ENCODE data around the gene PHAX. TPM values are rescaled to one million over a fixed set of nuclear protein-coding genes. Genes with fewer than 3 reads are reported as not detected.

PHAX gene
- total RNA-seq, 1 experiment from 2014 or later, result 24.5 TPM

GRCh38 chr5:126674145-126674544, 73.4 kb downstream of the PHAX start:
- H3K79me2 ChIP-seq (ENCODE audit: insufficient read depth, low read length), result no peaks in the 10 kb centered on the region
- no peaks in the 10 kb centered on the region for H4K20me1 ChIP-seq (ENCODE audit: insufficient read depth)
- RAD21 ChIA-PET (ENCODE audit: low non-redundant PET in 1 of 2, low total read pairs in 2 of 2, uncharacterized antibody in 2 of 2, unreplicated experiment in 2 of 2), result no interaction called here
- H2AFZ ChIP-seq (ENCODE audit: low read depth, low read length, poor library complexity, severe bottlenecking), result no peak overlapping the region
- DNase-seq (ENCODE audit: low read depth, low spot score) (no peak), ATAC-seq (no peak)
- no peaks in the 10 kb centered on the region for H3K4me1 ChIP-seq (ENCODE audit: control insufficient read depth in 1 of 2, insufficient read depth in 2 of 2, low read length in 2 of 2)
- no peak overlapping the region for H3K27ac ChIP-seq (ENCODE audit: low read depth, low read length)
- POLR2A ChIA-PET, result interaction anchor here (1.2 kb wide), 1 partner anchor 104 kb away, joined by 3 read pairs; no protein-coding TSS in a partner anchor
- no peak overlapping the region for H3K4me2 ChIP-seq (ENCODE audit: low read length)
- intact Hi-C loops (cut with micrococcal nuclease), result no loop called here
- no peaks in the 10 kb centered on the region for H3K27me3 ChIP-seq (ENCODE audit: insufficient read depth, low read length)
- CTCF ChIA-PET, result interaction anchor here (10.6 kb wide), 1 partner anchor 102 kb away, joined by 71 read pairs; the partner anchor contains the start of gene LMNB1
- H3K9me2 ChIP-seq (ENCODE audit: insufficient read depth), result no peaks in the 10 kb centered on the region
- H3K9ac ChIP-seq (ENCODE audit: low read length), result no peak overlapping the region
- BruUV-seq (replicated peaks), result no TSS peak
- no peak overlapping the region for H3K4me3 ChIP-seq (replicated peaks in 1 of 2; ENCODE audit: low read depth in 1 of 2, low read length in 2 of 2)
- H3K36me3 ChIP-seq (ENCODE audit: control insufficient read depth in 1 of 2, insufficient read depth in 2 of 2, low read length in 2 of 2), result no peaks in the 10 kb centered on the region
- TF ChIP-seq POLR2A (IDR thresholded peaks at IDR 0.05; ENCODE audit: borderline replicate concordance, extremely low read depth, insufficient read depth, insufficient read length) (no peak), ZNF274 (IDR thresholded peaks at IDR 0.05; ENCODE audit: low read depth, low read length) (no peak), EZH2 (IDR thresholded peaks at IDR 0.05) (no peak), CEBPB (IDR thresholded peaks at IDR 0.05; ENCODE audit: low read depth) (no peak), SIN3A (IDR thresholded peaks at IDR 0.05; ENCODE audit: low read depth) (no peak), FOSL1 (IDR thresholded peaks at IDR 0.05; ENCODE audit: low read depth) (no peak), JUND (IDR thresholded peaks at IDR 0.05) (no peak), EZH2phosphoT487 (IDR thresholded peaks at IDR 0.05; ENCODE audit: borderline replicate concordance) (no peak), RAD21 (IDR thresholded peaks at IDR 0.05; ENCODE audit: low read depth) (no peak), CBX3 (IDR thresholded peaks at IDR 0.05; ENCODE audit: low read depth) (no peak), POLR2AphosphoS5 (IDR thresholded peaks at IDR 0.05; ENCODE audit: low read depth, low read length) (no peak), EGR1 (IDR thresholded peaks at IDR 0.05; ENCODE audit: low read depth) (no peak), SRF (IDR thresholded peaks at IDR 0.05; ENCODE audit: low read depth) (no peak)
- TF ChIP-seq, protein P1, sequence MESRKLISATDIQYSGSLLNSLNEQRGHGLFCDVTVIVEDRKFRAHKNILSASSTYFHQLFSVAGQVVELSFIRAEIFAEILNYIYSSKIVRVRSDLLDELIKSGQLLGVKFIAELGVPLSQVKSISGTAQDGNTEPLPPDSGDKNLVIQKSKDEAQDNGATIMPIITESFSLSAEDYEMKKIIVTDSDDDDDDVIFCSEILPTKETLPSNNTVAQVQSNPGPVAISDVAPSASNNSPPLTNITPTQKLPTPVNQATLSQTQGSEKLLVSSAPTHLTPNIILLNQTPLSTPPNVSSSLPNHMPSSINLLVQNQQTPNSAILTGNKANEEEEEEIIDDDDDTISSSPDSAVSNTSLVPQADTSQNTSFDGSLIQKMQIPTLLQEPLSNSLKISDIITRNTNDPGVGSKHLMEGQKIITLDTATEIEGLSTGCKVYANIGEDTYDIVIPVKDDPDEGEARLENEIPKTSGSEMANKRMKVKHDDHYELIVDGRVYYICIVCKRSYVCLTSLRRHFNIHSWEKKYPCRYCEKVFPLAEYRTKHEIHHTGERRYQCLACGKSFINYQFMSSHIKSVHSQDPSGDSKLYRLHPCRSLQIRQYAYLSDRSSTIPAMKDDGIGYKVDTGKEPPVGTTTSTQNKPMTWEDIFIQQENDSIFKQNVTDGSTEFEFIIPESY (IDR thresholded peaks at IDR 0.05; ENCODE audit: extremely low read depth, insufficient replicate concordance, low read length), result no peak
- TF ChIP-seq, protein P2, sequence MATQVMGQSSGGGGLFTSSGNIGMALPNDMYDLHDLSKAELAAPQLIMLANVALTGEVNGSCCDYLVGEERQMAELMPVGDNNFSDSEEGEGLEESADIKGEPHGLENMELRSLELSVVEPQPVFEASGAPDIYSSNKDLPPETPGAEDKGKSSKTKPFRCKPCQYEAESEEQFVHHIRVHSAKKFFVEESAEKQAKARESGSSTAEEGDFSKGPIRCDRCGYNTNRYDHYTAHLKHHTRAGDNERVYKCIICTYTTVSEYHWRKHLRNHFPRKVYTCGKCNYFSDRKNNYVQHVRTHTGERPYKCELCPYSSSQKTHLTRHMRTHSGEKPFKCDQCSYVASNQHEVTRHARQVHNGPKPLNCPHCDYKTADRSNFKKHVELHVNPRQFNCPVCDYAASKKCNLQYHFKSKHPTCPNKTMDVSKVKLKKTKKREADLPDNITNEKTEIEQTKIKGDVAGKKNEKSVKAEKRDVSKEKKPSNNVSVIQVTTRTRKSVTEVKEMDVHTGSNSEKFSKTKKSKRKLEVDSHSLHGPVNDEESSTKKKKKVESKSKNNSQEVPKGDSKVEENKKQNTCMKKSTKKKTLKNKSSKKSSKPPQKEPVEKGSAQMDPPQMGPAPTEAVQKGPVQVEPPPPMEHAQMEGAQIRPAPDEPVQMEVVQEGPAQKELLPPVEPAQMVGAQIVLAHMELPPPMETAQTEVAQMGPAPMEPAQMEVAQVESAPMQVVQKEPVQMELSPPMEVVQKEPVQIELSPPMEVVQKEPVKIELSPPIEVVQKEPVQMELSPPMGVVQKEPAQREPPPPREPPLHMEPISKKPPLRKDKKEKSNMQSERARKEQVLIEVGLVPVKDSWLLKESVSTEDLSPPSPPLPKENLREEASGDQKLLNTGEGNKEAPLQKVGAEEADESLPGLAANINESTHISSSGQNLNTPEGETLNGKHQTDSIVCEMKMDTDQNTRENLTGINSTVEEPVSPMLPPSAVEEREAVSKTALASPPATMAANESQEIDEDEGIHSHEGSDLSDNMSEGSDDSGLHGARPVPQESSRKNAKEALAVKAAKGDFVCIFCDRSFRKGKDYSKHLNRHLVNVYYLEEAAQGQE (IDR thresholded peaks at IDR 0.05; ENCODE audit: low read depth), result no peak
- TF ChIP-seq, protein P3, sequence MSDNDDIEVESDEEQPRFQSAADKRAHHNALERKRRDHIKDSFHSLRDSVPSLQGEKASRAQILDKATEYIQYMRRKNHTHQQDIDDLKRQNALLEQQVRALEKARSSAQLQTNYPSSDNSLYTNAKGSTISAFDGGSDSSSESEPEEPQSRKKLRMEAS (IDR thresholded peaks at IDR 0.05), result no peak
- TF ChIP-seq, protein P4, sequence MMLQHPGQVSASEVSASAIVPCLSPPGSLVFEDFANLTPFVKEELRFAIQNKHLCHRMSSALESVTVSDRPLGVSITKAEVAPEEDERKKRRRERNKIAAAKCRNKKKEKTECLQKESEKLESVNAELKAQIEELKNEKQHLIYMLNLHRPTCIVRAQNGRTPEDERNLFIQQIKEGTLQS (IDR thresholded peaks at IDR 0.05), result no peak
- no peaks in the 10 kb centered on the region for H3K9me3 ChIP-seq (ENCODE audit: control insufficient read depth in 1 of 2, insufficient read depth in 1 of 2, low read depth in 1 of 2, low read length in 2 of 2)
